ENCODE data around the gene EQTN. TPM values are rescaled to one million over a fixed set of nuclear protein-coding genes. Genes with fewer than 3 reads are reported as not detected.

Gene EQTN
- polyA plus RNA-seq (ENCODE audit: insufficient read length in 4 of 4) = under 1 TPM in 3 of 4 donors, not detected in 1; 0.28 to 0.31 (median 0.31) TPM

GRCh38 chr9:27297050-27297449 is at the start of gene EQTN:
EQTN (minus strand) TSS chr9:27297150; CDS start chr9:27297055, 95 bp downstream.
- no peak for DNase-seq (ENCODE audit: low read depth in 4 of 4, low spot score in 3 of 4)

- DNase-seq (ENCODE audit: low read depth in 4 of 4, low spot score in 3 of 4) = no peak
Measured at GRCh38 chr9:27344776-27345175, 47.8 kb upstream of the EQTN start.

- no peak for DNase-seq (ENCODE audit: low read depth in 4 of 4, low spot score in 3 of 4)
Measured at GRCh38 chr9:27341545-27342294, 44.8 kb upstream of the EQTN start.

- peak in 2 of 4 donors; percentile 71 to 76 for DNase-seq (ENCODE audit: low read depth in 4 of 4, low spot score in 3 of 4)
Measured at GRCh38 chr9:27340961-27341511, 44.1 kb upstream of the EQTN start.

GRCh38 chr9:27340285-27340674 is 43.3 kb upstream of the EQTN start:
- no peak for DNase-seq (ENCODE audit: low read depth in 4 of 4, low spot score in 3 of 4)

- DNase-seq (ENCODE audit: low read depth in 4 of 4, low spot score in 3 of 4) = no peak
Measured at GRCh38 chr9:27339661-27340284, 42.8 kb upstream of the EQTN start.

- DNase-seq (ENCODE audit: low read depth in 4 of 4, low spot score in 3 of 4) = no peak
Measured at GRCh38 chr9:27338527-27338903, 41.6 kb upstream of the EQTN start.

GRCh38 chr9:27337833-27338526 is 41.0 kb upstream of the EQTN start:
- DNase-seq (ENCODE audit: low read depth in 4 of 4, low spot score in 3 of 4) = no peak

- no peak for DNase-seq (ENCODE audit: low read depth in 4 of 4, low spot score in 3 of 4)
Measured at GRCh38 chr9:27337236-27337635, 40.3 kb upstream of the EQTN start.

- no peak for DNase-seq (ENCODE audit: low read depth in 4 of 4, low spot score in 3 of 4)
Measured at GRCh38 chr9:27336829-27337228, 39.9 kb upstream of the EQTN start.

- no peak for DNase-seq (ENCODE audit: low read depth in 4 of 4, low spot score in 3 of 4)
Measured at GRCh38 chr9:27336126-27336525, 39.2 kb upstream of the EQTN start.

GRCh38 chr9:27335075-27335474 is 38.1 kb upstream of the EQTN start:
- DNase-seq (ENCODE audit: low read depth in 4 of 4, low spot score in 3 of 4) = no peak

- peak; percentile 75 to 80 (median 76) for DNase-seq (ENCODE audit: low read depth in 4 of 4, low spot score in 3 of 4)
Measured at GRCh38 chr9:27333241-27334052, 36.5 kb upstream of the EQTN start.

- no peak for DNase-seq (ENCODE audit: low read depth in 4 of 4, low spot score in 3 of 4)
Measured at GRCh38 chr9:27331393-27331792, 34.4 kb upstream of the EQTN start.

GRCh38 chr9:27329291-27329690 is 32.3 kb upstream of the EQTN start:
- DNase-seq (ENCODE audit: low read depth in 4 of 4, low spot score in 3 of 4) = no peak

GRCh38 chr9:27328483-27328882 is 31.5 kb upstream of the EQTN start:
- no peak for DNase-seq (ENCODE audit: low read depth in 4 of 4, low spot score in 3 of 4)

- DNase-seq (ENCODE audit: low read depth in 4 of 4, low spot score in 3 of 4) = no peak
Measured at GRCh38 chr9:27311184-27311583, 14.2 kb upstream of the EQTN start.

GRCh38 chr9:27310582-27310981 is 13.6 kb upstream of the EQTN start:
- no peak for DNase-seq (ENCODE audit: low read depth in 4 of 4, low spot score in 3 of 4)

- no peak for DNase-seq (ENCODE audit: low read depth in 4 of 4, low spot score in 3 of 4)
Measured at GRCh38 chr9:27308691-27309390, 11.9 kb upstream of the EQTN start.

- no peak for DNase-seq (ENCODE audit: low read depth in 4 of 4, low spot score in 3 of 4)
Measured at GRCh38 chr9:27304521-27304920, 7.6 kb upstream of the EQTN start.
